Esophagus squamous epithelium (tissue), 5 donors: ENCODE results near the gene TLE3. TPM values are rescaled to one million over a fixed set of nuclear protein-coding genes. Genes with fewer than 3 reads are reported as not detected.

ENCODE experiments used
- DNase-seq: peaks from one replicate; lab custom pipeline; 2025; lab: John Stamatoyannopoulos, UW
- H3K27ac ChIP-seq, 4 donors: fragments of 200-600 bp; sonication (generic); one replicate each; pipeline ENCODE4 v1.5.1; 2016 to 2019; ENCODE audit warnings: mild to moderate bottlenecking in 1 of 4
- H3K27me3 ChIP-seq, 4 donors: fragments of 200-600 bp; sonication (generic); 1 replicate in 3 of 4; 2 replicates in 1 of 4; pipeline versions ENCODE4 v1.5.1 to v1.6.0; 2017 to 2021; ENCODE audit warnings: antibody characterized with exemption in 1 of 4
- H3K36me3 ChIP-seq, 3 donors: fragments of 200-600 bp; sonication (generic); one replicate each; pipeline ENCODE4 v1.5.1; 2016 to 2019
- H3K4me1 ChIP-seq, 3 donors: fragments of 200-600 bp; sonication (generic); one replicate each; pipeline ENCODE4 v1.5.1; 2017 to 2019
- H3K4me3 ChIP-seq, 4 donors: fragments of 200-600 bp; sonication (generic); 1 replicate in 3 of 4; 2 replicates in 1 of 4; pipeline ENCODE4 v1.5.1; 2016 to 2019; ENCODE audit warnings: mild to moderate bottlenecking in 2 of 4, moderate library complexity in 1 of 4
- H3K9me3 ChIP-seq, 3 donors: fragments of 200-600 bp; sonication (generic); one replicate each; pipeline ENCODE4 v1.5.1; 2016 to 2019
- POLR2A ChIP-seq, 4 donors: fragments of 450-650 bp; IDR thresholded peaks; one replicate each; pipeline ENCODE4 v1.6.1; 2017; ENCODE audit warnings: antibody characterized with exemption in 4 of 4, mild to moderate bottlenecking in 4 of 4, moderate library complexity in 3 of 4
- WGBS, 2 donors: methylation state at CpG; one replicate each; pipeline ENCODE4 v1.1.5; 2018; 5-methylcytosine and 5-hydroxymethylcytosine counted together
- intact Hi-C: fragments of 100-400 bp; cut with DNase I; formaldehyde crosslinking; loops from one replicate; pipeline ENCODE4 v1.15.0; 2022
- total RNA-seq, 4 donors: library from RNA; depleted of rRNA; stranded (reverse); fragments of >200 nt; gene quantifications; one replicate each; pipeline ENCODE4 v1.1.0, GENCODE V29; 2016
- TF ChIP-seq, protein P1 (sequence below), 6 experiments: fragments of 450-650 bp in 4 of 6; fragments of 200-600 bp in 2 of 6; sonication (generic) in 2 of 6; IDR thresholded peaks; one replicate each; pipeline ENCODE4 v1.5.1; 2016 to 2019; ENCODE audit warnings: antibody characterized with exemption in 6 of 6, mild to moderate bottlenecking in 4 of 6, moderate library complexity in 4 of 6
- donor health status: DM: yes; HTN: yes; CAD: no.

Gene TLE3
- total RNA-seq, 4 donors from 2014 or later, result 49.6 to 133 (median 64.4) TPM

GRCh38 chr15:70093070-70093469 lies 4.6 kb downstream of the TLE3 start:
- H3K27me3 ChIP-seq, result no peaks in the 10 kb centered on the region
- intact Hi-C loops, result no loop called here
- H3K36me3 ChIP-seq, result peaks cover 5 to 46% (median 11%) of the 10 kb centered on the region in 3 donors
- peaks cover 33 to 84% (median 60%) of the 10 kb centered on the region in 3 donors for H3K4me1 ChIP-seq
- H3K27ac ChIP-seq, result peak overlapping the region; percentile 57 to 97 (median 78)
- 49 to 63% methylated on average over 2 to 3 of the region's 3 CpGs for WGBS, 2 donors
- H3K4me3 ChIP-seq, result peak overlapping the region in 3 of 4 donors; percentile 13 to 95 (median 92)
- no peak for DNase-seq
- no peaks in the 10 kb centered on the region for H3K9me3 ChIP-seq
- TF ChIP-seq POLR2A (IDR thresholded peaks at IDR 0.05), result no peak
- TF ChIP-seq, protein P1, sequence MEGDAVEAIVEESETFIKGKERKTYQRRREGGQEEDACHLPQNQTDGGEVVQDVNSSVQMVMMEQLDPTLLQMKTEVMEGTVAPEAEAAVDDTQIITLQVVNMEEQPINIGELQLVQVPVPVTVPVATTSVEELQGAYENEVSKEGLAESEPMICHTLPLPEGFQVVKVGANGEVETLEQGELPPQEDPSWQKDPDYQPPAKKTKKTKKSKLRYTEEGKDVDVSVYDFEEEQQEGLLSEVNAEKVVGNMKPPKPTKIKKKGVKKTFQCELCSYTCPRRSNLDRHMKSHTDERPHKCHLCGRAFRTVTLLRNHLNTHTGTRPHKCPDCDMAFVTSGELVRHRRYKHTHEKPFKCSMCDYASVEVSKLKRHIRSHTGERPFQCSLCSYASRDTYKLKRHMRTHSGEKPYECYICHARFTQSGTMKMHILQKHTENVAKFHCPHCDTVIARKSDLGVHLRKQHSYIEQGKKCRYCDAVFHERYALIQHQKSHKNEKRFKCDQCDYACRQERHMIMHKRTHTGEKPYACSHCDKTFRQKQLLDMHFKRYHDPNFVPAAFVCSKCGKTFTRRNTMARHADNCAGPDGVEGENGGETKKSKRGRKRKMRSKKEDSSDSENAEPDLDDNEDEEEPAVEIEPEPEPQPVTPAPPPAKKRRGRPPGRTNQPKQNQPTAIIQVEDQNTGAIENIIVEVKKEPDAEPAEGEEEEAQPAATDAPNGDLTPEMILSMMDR (IDR thresholded peaks at IDR 0.05), result no peak

- H3K36me3 ChIP-seq, result peaks cover 5 to 51% (median 11%) of the 10 kb centered on the region in 3 donors
- WGBS, 2 donors, result 67 to 81% methylated on average over 6 of the region's 6 CpGs
- TF ChIP-seq, protein P1 (IDR thresholded peaks at IDR 0.05), result no peak
- TF ChIP-seq POLR2A (IDR thresholded peaks at IDR 0.05), result no peak
- peak overlapping the region in 3 of 4 donors; percentile 57 to 97 (median 97) for H3K27ac ChIP-seq
- DNase-seq, result no peak
- H3K4me3 ChIP-seq, result peak overlapping the region in 3 of 4 donors; percentile 13 to 95 (median 92)
- intact Hi-C loops, result no loop called here
- no peaks in the 10 kb centered on the region for H3K9me3 ChIP-seq
- H3K4me1 ChIP-seq, result peaks cover 33 to 88% (median 60%) of the 10 kb centered on the region in 3 donors
- no peaks in the 10 kb centered on the region for H3K27me3 ChIP-seq
Observed at GRCh38 chr15:70092464-70093027, 5.2 kb downstream of the TLE3 start.

GRCh38 chr15:70091726-70092463 lies 5.8 kb downstream of the TLE3 start:
- TF ChIP-seq, protein P1 (IDR thresholded peaks at IDR 0.05), result no peak
- no peak for TF ChIP-seq POLR2A (IDR thresholded peaks at IDR 0.05)
- H3K36me3 ChIP-seq, result peaks cover 5 to 57% (median 11%) of the 10 kb centered on the region in 3 donors
- H3K9me3 ChIP-seq, result no peaks in the 10 kb centered on the region
- WGBS, 2 donors, result 50 to 74% methylated on average over 10 to 12 of the region's 12 CpGs
- peak overlapping the region in 2 of 4 donors; percentile 35 to 95 for H3K4me3 ChIP-seq
- H3K4me1 ChIP-seq, result peaks cover 33 to 95% (median 60%) of the 10 kb centered on the region in 3 donors
- intact Hi-C loops, result no loop called here
- no peaks in the 10 kb centered on the region for H3K27me3 ChIP-seq
- DNase-seq, result no peak
- H3K27ac ChIP-seq, result peak overlapping the region in 2 of 4 donors; percentile 97

- Histone ChIP-seq H3K9me3 (no peaks in the 10 kb centered on the region), H3K27ac (no peak overlapping the region), H3K4me3 (no peak overlapping the region), H3K4me1 (peaks cover 33 to 91% (median 60%) of the 10 kb centered on the region in 3 donors), H3K36me3 (peaks cover 5 to 70% (median 15%) of the 10 kb centered on the region in 3 donors), H3K27me3 (no peaks in the 10 kb centered on the region)
- no peak for DNase-seq
- no peak for TF ChIP-seq POLR2A (IDR thresholded peaks at IDR 0.05)
- TF ChIP-seq, protein P1 (IDR thresholded peaks at IDR 0.05), result no peak
- WGBS, 2 donors, result 73 to 84% methylated on average over 7 to 8 of the region's 8 CpGs
- intact Hi-C loops, result no loop called here
Observed at GRCh38 chr15:70090436-70091296, 7.1 kb downstream of the TLE3 start.
